ENCODE measurements around the gene FOXJ3.

The FOXJ3 gene

GRCh38 chr1:42267904-42268303 is 67.1 kb downstream of the FOXJ3 start:
- H3K9ac ChIP-seq (ENCODE audit: low read depth, low read length): no peak overlapping the region

GRCh38 chr1:42266253-42267135 is 68.5 kb downstream of the FOXJ3 start:
- peak overlapping the region; percentile 63 for H3K27ac ChIP-seq (ENCODE audit: low read depth, low read length)
- H3K4me1 ChIP-seq (ENCODE audit: control insufficient read depth, insufficient read depth, low read length): peaks cover 14% of the 10 kb centered on the region
- no peaks in the 10 kb centered on the region for H3K9me3 ChIP-seq (ENCODE audit: control insufficient read depth, insufficient read depth, low read length)
- H3K4me3 ChIP-seq (ENCODE audit: low read depth, low read length): no peak overlapping the region
- no peaks in the 10 kb centered on the region for H3K27me3 ChIP-seq (ENCODE audit: control insufficient read depth, insufficient read depth, low read length)
- no peak overlapping the region for H3K9ac ChIP-seq (ENCODE audit: low read depth, low read length)
- peaks cover 22% of the 10 kb centered on the region for H3K36me3 ChIP-seq (ENCODE audit: control insufficient read depth, insufficient read depth, low read length)

More at GRCh38 chr1:42267904-42268303, 67.1 kb downstream of the FOXJ3 start:
- Histone ChIP-seq H3K27me3 (ENCODE audit: control insufficient read depth, insufficient read depth, low read length) (no peaks in the 10 kb centered on the region), H3K4me1 (ENCODE audit: control insufficient read depth, insufficient read depth, low read length) (peaks cover 14% of the 10 kb centered on the region), H3K4me3 (ENCODE audit: low read depth, low read length) (no peak overlapping the region), H3K27ac (ENCODE audit: low read depth, low read length) (no peak overlapping the region), H3K36me3 (ENCODE audit: control insufficient read depth, insufficient read depth, low read length) (peaks cover 17% of the 10 kb centered on the region), H3K9me3 (ENCODE audit: control insufficient read depth, insufficient read depth, low read length) (no peaks in the 10 kb centered on the region)

GRCh38 chr1:42264511-42265190 is 70.4 kb downstream of the FOXJ3 start:
- Histone ChIP-seq H3K36me3 (ENCODE audit: control insufficient read depth, insufficient read depth, low read length) (peaks cover 27% of the 10 kb centered on the region), H3K4me1 (ENCODE audit: control insufficient read depth, insufficient read depth, low read length) (peaks cover 14% of the 10 kb centered on the region), H3K9ac (ENCODE audit: low read depth, low read length) (no peak overlapping the region), H3K27ac (ENCODE audit: low read depth, low read length) (no peak overlapping the region), H3K4me3 (ENCODE audit: low read depth, low read length) (no peak overlapping the region), H3K27me3 (ENCODE audit: control insufficient read depth, insufficient read depth, low read length) (no peaks in the 10 kb centered on the region), H3K9me3 (ENCODE audit: control insufficient read depth, insufficient read depth, low read length) (no peaks in the 10 kb centered on the region)

GRCh38 chr1:42263019-42263418 is 72.0 kb downstream of the FOXJ3 start:
- Histone ChIP-seq H3K4me1 (ENCODE audit: control insufficient read depth, insufficient read depth, low read length) (peaks cover 14% of the 10 kb centered on the region), H3K9ac (ENCODE audit: low read depth, low read length) (no peak overlapping the region), H3K36me3 (ENCODE audit: control insufficient read depth, insufficient read depth, low read length) (peaks cover 27% of the 10 kb centered on the region), H3K4me3 (ENCODE audit: low read depth, low read length) (no peak overlapping the region), H3K27ac (ENCODE audit: low read depth, low read length) (no peak overlapping the region), H3K27me3 (ENCODE audit: control insufficient read depth, insufficient read depth, low read length) (no peaks in the 10 kb centered on the region), H3K9me3 (ENCODE audit: control insufficient read depth, insufficient read depth, low read length) (no peaks in the 10 kb centered on the region)

GRCh38 chr1:42260376-42261070 is 74.5 kb downstream of the FOXJ3 start:
- Histone ChIP-seq H3K27me3 (ENCODE audit: control insufficient read depth, insufficient read depth, low read length) (no peaks in the 10 kb centered on the region), H3K27ac (ENCODE audit: low read depth, low read length) (no peak overlapping the region), H3K4me1 (ENCODE audit: control insufficient read depth, insufficient read depth, low read length) (no peaks in the 10 kb centered on the region), H3K4me3 (ENCODE audit: low read depth, low read length) (no peak overlapping the region), H3K9ac (ENCODE audit: low read depth, low read length) (no peak overlapping the region), H3K36me3 (ENCODE audit: control insufficient read depth, insufficient read depth, low read length) (peaks cover 26% of the 10 kb centered on the region), H3K9me3 (ENCODE audit: control insufficient read depth, insufficient read depth, low read length) (no peaks in the 10 kb centered on the region)

- Histone ChIP-seq H3K4me3 (ENCODE audit: low read depth, low read length) (no peak overlapping the region), H3K27ac (ENCODE audit: low read depth, low read length) (no peak overlapping the region), H3K36me3 (ENCODE audit: control insufficient read depth, insufficient read depth, low read length) (peaks cover 18% of the 10 kb centered on the region), H3K9ac (ENCODE audit: low read depth, low read length) (no peak overlapping the region), H3K27me3 (ENCODE audit: control insufficient read depth, insufficient read depth, low read length) (no peaks in the 10 kb centered on the region), H3K9me3 (ENCODE audit: control insufficient read depth, insufficient read depth, low read length) (no peaks in the 10 kb centered on the region), H3K4me1 (ENCODE audit: control insufficient read depth, insufficient read depth, low read length) (no peaks in the 10 kb centered on the region)
Measured at GRCh38 chr1:42259739-42260064, 75.3 kb downstream of the FOXJ3 start.

GRCh38 chr1:42259059-42259738 is 75.8 kb downstream of the FOXJ3 start:
- H3K4me1 ChIP-seq (ENCODE audit: control insufficient read depth, insufficient read depth, low read length): no peaks in the 10 kb centered on the region
- H3K9ac ChIP-seq (ENCODE audit: low read depth, low read length): no peak overlapping the region
- H3K27ac ChIP-seq (ENCODE audit: low read depth, low read length): no peak overlapping the region
- peaks cover 13% of the 10 kb centered on the region for H3K36me3 ChIP-seq (ENCODE audit: control insufficient read depth, insufficient read depth, low read length)
- no peaks in the 10 kb centered on the region for H3K9me3 ChIP-seq (ENCODE audit: control insufficient read depth, insufficient read depth, low read length)
- H3K4me3 ChIP-seq (ENCODE audit: low read depth, low read length): no peak overlapping the region
- H3K27me3 ChIP-seq (ENCODE audit: control insufficient read depth, insufficient read depth, low read length): no peaks in the 10 kb centered on the region

- no peaks in the 10 kb centered on the region for H3K4me1 ChIP-seq (ENCODE audit: control insufficient read depth, insufficient read depth, low read length)
- peaks cover 10% of the 10 kb centered on the region for H3K36me3 ChIP-seq (ENCODE audit: control insufficient read depth, insufficient read depth, low read length)
- no peak overlapping the region for H3K4me3 ChIP-seq (ENCODE audit: low read depth, low read length)
Measured at GRCh38 chr1:42258218-42258617, 76.8 kb downstream of the FOXJ3 start.

GRCh38 chr1:42251042-42251441 is 84.0 kb downstream of the FOXJ3 start:
- Histone ChIP-seq H3K36me3 (ENCODE audit: control insufficient read depth, insufficient read depth, low read length) (peaks cover 3% of the 10 kb centered on the region; the same call in 1 of the 2 replicates), H3K9ac (ENCODE audit: low read depth, low read length) (no peak overlapping the region), H3K27me3 (ENCODE audit: control insufficient read depth, insufficient read depth, low read length) (no peaks in the 10 kb centered on the region), H3K27ac (ENCODE audit: low read depth, low read length) (no peak overlapping the region), H3K9me3 (ENCODE audit: control insufficient read depth, insufficient read depth, low read length) (no peaks in the 10 kb centered on the region), H3K4me1 (ENCODE audit: control insufficient read depth, insufficient read depth, low read length) (peaks cover 7% of the 10 kb centered on the region; the same call in 1 of the 2 replicates), H3K4me3 (ENCODE audit: low read depth, low read length) (no peak overlapping the region)

More at GRCh38 chr1:42258218-42258617, 76.8 kb downstream of the FOXJ3 start:
- no peaks in the 10 kb centered on the region for H3K27me3 ChIP-seq (ENCODE audit: control insufficient read depth, insufficient read depth, low read length)
- H3K9me3 ChIP-seq (ENCODE audit: control insufficient read depth, insufficient read depth, low read length): no peaks in the 10 kb centered on the region
- H3K9ac ChIP-seq (ENCODE audit: low read depth, low read length): no peak overlapping the region
- H3K27ac ChIP-seq (ENCODE audit: low read depth, low read length): no peak overlapping the region

- H3K9me3 ChIP-seq (ENCODE audit: control insufficient read depth, insufficient read depth, low read length): no peaks in the 10 kb centered on the region
- no peak overlapping the region for H3K4me3 ChIP-seq (ENCODE audit: low read depth, low read length)
- peaks cover 3% of the 10 kb centered on the region; the same call in 1 of the 2 replicates for H3K36me3 ChIP-seq (ENCODE audit: control insufficient read depth, insufficient read depth, low read length)
- peaks cover 12% of the 10 kb centered on the region; the same call in 1 of the 2 replicates for H3K4me1 ChIP-seq (ENCODE audit: control insufficient read depth, insufficient read depth, low read length)
- H3K27me3 ChIP-seq (ENCODE audit: control insufficient read depth, insufficient read depth, low read length): no peaks in the 10 kb centered on the region
- H3K9ac ChIP-seq (ENCODE audit: low read depth, low read length): no peak overlapping the region
- H3K27ac ChIP-seq (ENCODE audit: low read depth, low read length): no peak overlapping the region
Measured at GRCh38 chr1:42250164-42250563, 84.9 kb downstream of the FOXJ3 start.

Data from HUES48 (cell line).